Endothelial cell of umbilical vein (primary cell): Measurements from ENCODE around the gene CS. TPM values are rescaled to one million over a fixed set of nuclear protein-coding genes. Genes with fewer than 3 reads are reported as not detected.

ENCODE experiments used
- BruUV-seq: library from RNA; stranded (reverse); fragments of 400-500 nt; replicated peaks from 2 replicates; lab custom pipeline; 2021; lab: Mats Ljungman, UMichigan
- CTCF ChIA-PET: fragments of 300-600, 350-600 bp; sonication (Branson Sonifier 250); formaldehyde crosslinking; loops from one replicate; lab custom pipeline; 2021; ENCODE audit warnings: antibody characterized with exemption, inconsistent platforms; lab: Charles Lee
- POLR2A ChIA-PET: fragments of 300-600, 350-600 bp; sonication (Branson Sonifier 250); formaldehyde crosslinking; loops from one replicate; lab custom pipeline; 2021; ENCODE audit warnings: antibody characterized with exemption, inconsistent platforms; lab: Charles Lee
- DNase-seq: peaks from one replicate; pipeline ENCODE4 v3.0.0-alpha.2; 2011; ENCODE audit warnings: low read depth, low spot score
- FAIRE-seq: peaks from 2 replicates; lab custom pipeline; 2011; peaks lifted over from hg19 to GRCh38; lab: Jason Lieb, UNC
- H2AFZ ChIP-seq: 2 replicates; pipeline ENCODE4 v1.6.0; 2012; ENCODE audit warnings: low read depth, low read length, control low read depth, inconsistent platforms
- H3K27ac ChIP-seq: 2 replicates; pipeline ENCODE4 v1.5.1; 2011; ENCODE audit warnings: low read depth, mild to moderate bottlenecking, control low read depth, low read length, moderate library complexity; ENCODE audit not compliant: insufficient read depth
- H3K27me3 ChIP-seq, 2 experiments: 2 replicates each; pipeline versions ENCODE4 v1.6.0 to v1.6.1; 2011; ENCODE audit warnings: low read length in 2 of 2, mixed read lengths in 1 of 2; ENCODE audit not compliant: control insufficient read depth in 2 of 2, insufficient read depth in 2 of 2
- H3K36me3 ChIP-seq, 2 experiments: 2 replicates in 1 of 2; 3 replicates in 1 of 2; pipeline ENCODE4 v1.5.1; 2011; ENCODE audit warnings: low read length in 2 of 2, mild to moderate bottlenecking in 1 of 2, moderate library complexity in 1 of 2; ENCODE audit not compliant: control insufficient read depth in 2 of 2, insufficient read depth in 2 of 2; ENCODE audit errors: extremely low read depth in 1 of 2
- H3K4me1 ChIP-seq: 3 replicates; pipeline ENCODE4 v1.5.1; 2011; ENCODE audit warnings: mild to moderate bottlenecking, low read length; ENCODE audit not compliant: control insufficient read depth, insufficient read depth; ENCODE audit errors: extremely low read depth
- H3K4me2 ChIP-seq: 2 replicates; pipeline ENCODE4 v1.6.1; 2011; ENCODE audit warnings: low read length, control low read depth, mixed read lengths; ENCODE audit not compliant: insufficient read depth
- H3K4me3 ChIP-seq, 3 experiments: fragments of 200-600 bp in 1 of 3; sonication (generic), shearing (Covaris generic) in 1 of 3; replicated peaks in 1 of 3; 2 replicates each; pipeline ENCODE4 v1.5.1; 2011 to 2016; ENCODE audit warnings: control low read depth in 3 of 3, low read length in 3 of 3, mild to moderate bottlenecking in 2 of 3, inconsistent platforms in 1 of 3, low read depth in 1 of 3, moderate library complexity in 1 of 3; ENCODE audit not compliant: insufficient read depth in 1 of 3
- H3K79me2 ChIP-seq: 2 replicates; pipeline ENCODE4 v1.6.0; 2012; ENCODE audit warnings: low read length, inconsistent platforms; ENCODE audit not compliant: control insufficient read depth, insufficient read depth
- H3K9ac ChIP-seq: replicated peaks from 2 replicates; pipeline ENCODE3; 2011; ENCODE audit warnings: low read length, control low read depth; ENCODE audit not compliant: insufficient read depth; ENCODE audit errors: extremely low read depth
- H3K9me1 ChIP-seq: replicated peaks from 3 replicates; pipeline ENCODE4 v1.6.0; 2011; ENCODE audit warnings: mild to moderate bottlenecking, low read length; ENCODE audit not compliant: control insufficient read depth, insufficient read depth; ENCODE audit errors: extremely low read depth
- H3K9me3 ChIP-seq: replicated peaks from 2 replicates; pipeline ENCODE4 v1.5.1; 2012; ENCODE audit warnings: low read length, inconsistent platforms; ENCODE audit not compliant: control insufficient read depth, insufficient read depth
- H4K20me1 ChIP-seq: replicated peaks from 2 replicates; pipeline ENCODE3; 2011; ENCODE audit warnings: mild to moderate bottlenecking, low read length; ENCODE audit not compliant: control insufficient read depth, insufficient read depth; ENCODE audit errors: extremely low read depth
- CTCF ChIP-seq, 2 donors: IDR thresholded peaks; 1 replicate in 1 of 2; 2 replicates in 1 of 2; pipeline ENCODE4 v1.5.1; 2011; ENCODE audit warnings: low read length in 2 of 2, mild to moderate bottlenecking in 2 of 2, moderate library complexity in 2 of 2, control low read depth in 1 of 2, inconsistent platforms in 1 of 2, low read depth in 1 of 2; ENCODE audit not compliant: insufficient read depth in 1 of 2; ENCODE audit errors: extremely low read depth in 1 of 2
- EZH2 ChIP-seq: IDR thresholded peaks from 2 replicates; pipeline ENCODE4 v1.6.1; 2012; ENCODE audit warnings: borderline replicate concordance, low read depth, mild to moderate bottlenecking, moderate library complexity, low read length, inconsistent platforms; ENCODE audit not compliant: severe bottlenecking
- FOS ChIP-seq: IDR thresholded peaks from 2 replicates; pipeline ENCODE4 v1.6.1; 2011; ENCODE audit warnings: mild to moderate bottlenecking, low read length, moderate library complexity, borderline replicate concordance; ENCODE audit not compliant: insufficient read depth
- GATA2 ChIP-seq: IDR thresholded peaks from 2 replicates; pipeline ENCODE4 v1.7.0; 2011; ENCODE audit warnings: low read depth, mild to moderate bottlenecking, moderate library complexity, mixed read lengths, low read length; ENCODE audit not compliant: insufficient read length, insufficient read depth
- JUN ChIP-seq: IDR thresholded peaks from 2 replicates; pipeline ENCODE4 v1.6.1; 2011; ENCODE audit warnings: borderline replicate concordance, low read depth; ENCODE audit not compliant: insufficient read length, insufficient read depth
- MAX ChIP-seq: IDR thresholded peaks from 2 replicates; pipeline ENCODE4 v1.6.1; 2011; ENCODE audit not compliant: insufficient read depth, insufficient read length
- MYC ChIP-seq: IDR thresholded peaks from one replicate; pipeline ENCODE4 v1.6.1; 2011; ENCODE audit warnings: mild to moderate bottlenecking, low read depth, low read length
- POLR2A ChIP-seq: IDR thresholded peaks from 2 replicates; pipeline ENCODE4 v1.6.1; 2012; ENCODE audit warnings: low read depth, mild to moderate bottlenecking, control low read depth, low read length
- POLR2AphosphoS5 ChIP-seq: IDR thresholded peaks from 2 replicates; pipeline ENCODE4 v1.6.1; 2012; ENCODE audit warnings: low read depth, mild to moderate bottlenecking, control low read depth, low read length, moderate library complexity; ENCODE audit not compliant: insufficient read depth
- dilution Hi-C: fragments of 300-500 bp; cut with MboI; formaldehyde crosslinking; loops from one replicate; pipeline ENCODE4 v1.15.0; 2019; ENCODE audit warnings: low sequenced_read_pairs; ENCODE audit not compliant: extremely low pct_ligation_motif_present
- intact Hi-C: fragments of 100-400 bp; cut with micrococcal nuclease; formaldehyde crosslinking; loops from one replicate; pipeline ENCODE4 v1.10.0; 2022
- polyA plus RNA-seq, 4 experiments: library from polyadenylated mRNA; depleted of rRNA in 3 of 4; stranded (reverse) in 3 of 4; unstranded in 1 of 4; fragments of >200 nt; gene quantifications; 2 replicates each; pipeline versions ENCODE4 v1.2.1 to v1.2.3, GENCODE V29; 2011 to 2012; ENCODE audit warnings: missing spikeins in 1 of 4
- total RNA-seq: library from RNA; stranded (reverse); gene quantifications from 2 replicates; pipeline ENCODE4 v1.2.3, GENCODE V29; 2021

The CS gene
- total and polyA plus RNA-seq, 2 donors (not counting 3 experiments of a cell fraction or from before 2014, with no cell fraction given): 129 to 312 TPM

- H4K20me1 ChIP-seq: no peaks in the 10 kb centered on the region
- H3K36me3 ChIP-seq: peaks cover 12 to 31% of the 10 kb centered on the region in 2 experiments
- H3K9me1 ChIP-seq: no peaks in the 10 kb centered on the region
- no peak overlapping the region for H3K4me3 ChIP-seq
- H3K27ac ChIP-seq: no peak overlapping the region
- BruUV-seq: no TSS peak
- H3K9me3 ChIP-seq: no peaks in the 10 kb centered on the region
- dilution Hi-C loops: loop anchor here (10.0 kb wide), 1 partner anchor 63 kb away; no protein-coding TSS in a partner anchor
- H3K79me2 ChIP-seq: no peaks in the 10 kb centered on the region
- intact Hi-C loops: no loop called here
- DNase-seq (no peak), FAIRE-seq (peak; percentile 8)
- no peak for TF ChIP-seq CTCF (IDR thresholded peaks at IDR 0.05; ENCODE audit: extremely low read depth in 1 of 2, insufficient read depth in 1 of 2, low read depth in 1 of 2, low read length in 2 of 2)
- no peak for TF ChIP-seq EZH2
- no peak for TF ChIP-seq JUN
- no peak for TF ChIP-seq MAX
- TF ChIP-seq GATA2: no peak
- TF ChIP-seq POLR2A: no peak
- TF ChIP-seq POLR2AphosphoS5: no peak
- no peak for TF ChIP-seq MYC
- no peak for TF ChIP-seq FOS
- ChIA-PET POLR2A (no interaction called here), CTCF (interaction anchor here (0.9 to 1.7 kb wide), 3 partner anchors 19 to 123 kb away, joined by 3 read pairs; partner anchors contain the start of gene STAT2)
- no peak overlapping the region for H2AFZ ChIP-seq
- no peak overlapping the region for H3K4me2 ChIP-seq
- H3K9ac ChIP-seq: no peak overlapping the region
- H3K27me3 ChIP-seq: no peaks in the 10 kb centered on the region
- H3K4me1 ChIP-seq: no peaks in the 10 kb centered on the region
These were observed 41.5 kb upstream of the CS start for GRCh38 chr12:56341616-56342015.
